ENCODE data around the gene CIAO2B.

The CIAO2B gene

GRCh38 chr16:66934138-66934838 is at the start of gene CIAO2B:
Gene CIAO2B (minus strand): TSS chr16:66934402. CDS start chr16:66934364, 38 bp downstream.
- no peaks in the 10 kb centered on the region for H3K9me3 Mint-ChIP-seq
- peak within 1 kb of the TSS; percentile 86 to 95 (median 93) for H3K27ac Mint-ChIP-seq
- H3K36me3 Mint-ChIP-seq (ENCODE audit: low read depth): peaks cover 17% of the 10 kb centered on the region
- H3K4me1 Mint-ChIP-seq: peaks cover 29% of the 10 kb centered on the region
- no peaks in the 10 kb centered on the region for H3K27me3 Mint-ChIP-seq (ENCODE audit: low read depth)
- TF ChIP-seq, protein P1, sequence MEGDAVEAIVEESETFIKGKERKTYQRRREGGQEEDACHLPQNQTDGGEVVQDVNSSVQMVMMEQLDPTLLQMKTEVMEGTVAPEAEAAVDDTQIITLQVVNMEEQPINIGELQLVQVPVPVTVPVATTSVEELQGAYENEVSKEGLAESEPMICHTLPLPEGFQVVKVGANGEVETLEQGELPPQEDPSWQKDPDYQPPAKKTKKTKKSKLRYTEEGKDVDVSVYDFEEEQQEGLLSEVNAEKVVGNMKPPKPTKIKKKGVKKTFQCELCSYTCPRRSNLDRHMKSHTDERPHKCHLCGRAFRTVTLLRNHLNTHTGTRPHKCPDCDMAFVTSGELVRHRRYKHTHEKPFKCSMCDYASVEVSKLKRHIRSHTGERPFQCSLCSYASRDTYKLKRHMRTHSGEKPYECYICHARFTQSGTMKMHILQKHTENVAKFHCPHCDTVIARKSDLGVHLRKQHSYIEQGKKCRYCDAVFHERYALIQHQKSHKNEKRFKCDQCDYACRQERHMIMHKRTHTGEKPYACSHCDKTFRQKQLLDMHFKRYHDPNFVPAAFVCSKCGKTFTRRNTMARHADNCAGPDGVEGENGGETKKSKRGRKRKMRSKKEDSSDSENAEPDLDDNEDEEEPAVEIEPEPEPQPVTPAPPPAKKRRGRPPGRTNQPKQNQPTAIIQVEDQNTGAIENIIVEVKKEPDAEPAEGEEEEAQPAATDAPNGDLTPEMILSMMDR (IDR thresholded peaks at IDR 0.05; ENCODE audit: unreplicated experiment in 3 of 3): no peak
- H3K4me3 Mint-ChIP-seq: peak within 1 kb of the TSS; percentile 94 to 99 (median 99)

GRCh38 chr16:66983033-66983432 is 48.8 kb upstream of the CIAO2B start:
- Mint-ChIP-seq H3K27me3 (ENCODE audit: low read depth) (peaks cover 4% of the 10 kb centered on the region), H3K4me1 (peaks cover 3% of the 10 kb centered on the region), H3K36me3 (ENCODE audit: low read depth) (no peaks in the 10 kb centered on the region)

GRCh38 chr16:66979011-66979717 is 45.0 kb upstream of the CIAO2B start:
- Mint-ChIP-seq H3K27me3 (ENCODE audit: low read depth) (peaks cover 9% of the 10 kb centered on the region), H3K4me3 (no peak overlapping the region), H3K27ac (no peak overlapping the region), H3K9me3 (no peaks in the 10 kb centered on the region), H3K36me3 (ENCODE audit: low read depth) (no peaks in the 10 kb centered on the region), H3K4me1 (peaks cover 13% of the 10 kb centered on the region)
- TF ChIP-seq, protein P1 (IDR thresholded peaks at IDR 0.05; ENCODE audit: unreplicated experiment in 3 of 3): no peak

More at GRCh38 chr16:66983033-66983432, 48.8 kb upstream of the CIAO2B start:
- Mint-ChIP-seq H3K9me3 (no peaks in the 10 kb centered on the region), H3K4me3 (no peak overlapping the region), H3K27ac (no peak overlapping the region)
- TF ChIP-seq, protein P1 (IDR thresholded peaks at IDR 0.05; ENCODE audit: unreplicated experiment in 3 of 3): no peak

- no peaks in the 10 kb centered on the region for H3K9me3 Mint-ChIP-seq
- no peak overlapping the region for H3K4me3 Mint-ChIP-seq
- peaks cover 13% of the 10 kb centered on the region for H3K4me1 Mint-ChIP-seq
- H3K36me3 Mint-ChIP-seq (ENCODE audit: low read depth): no peaks in the 10 kb centered on the region
- no peak overlapping the region for H3K27ac Mint-ChIP-seq
- peaks cover 9% of the 10 kb centered on the region for H3K27me3 Mint-ChIP-seq (ENCODE audit: low read depth)
- TF ChIP-seq, protein P1 (IDR thresholded peaks at IDR 0.05; ENCODE audit: unreplicated experiment in 3 of 3): peak; percentile 90 to 94 (median 94)
Observed at GRCh38 chr16:66977341-66978113, 43.3 kb upstream of the CIAO2B start.

- H3K36me3 Mint-ChIP-seq (ENCODE audit: low read depth): no peaks in the 10 kb centered on the region
- peak overlapping the region in 1 of 3 experiments; percentile 15 for H3K4me3 Mint-ChIP-seq
- peaks cover 9% of the 10 kb centered on the region for H3K27me3 Mint-ChIP-seq (ENCODE audit: low read depth)
- peaks cover 13% of the 10 kb centered on the region for H3K4me1 Mint-ChIP-seq
- H3K9me3 Mint-ChIP-seq: no peaks in the 10 kb centered on the region
- TF ChIP-seq, protein P1 (IDR thresholded peaks at IDR 0.05; ENCODE audit: unreplicated experiment in 3 of 3): no peak
- peak overlapping the region in 1 of 3 experiments; percentile 34 for H3K27ac Mint-ChIP-seq
Observed at GRCh38 chr16:66976746-66977145, 42.5 kb upstream of the CIAO2B start.
